GM20000 (cell line): Measurements from ENCODE around the gene CAMTA1.
A peak's percentile ranks its signal among the peaks of the same experiment; 100 is the strongest.

ENCODE experiments used
- DNase-seq: peaks from one replicate; pipeline ENCODE4 v3.0.0; 2012; ENCODE audit warnings: low spot score
- CTCF ChIP-seq: IDR thresholded peaks from 2 replicates; pipeline ENCODE4 v1.5.1; 2012; ENCODE audit warnings: mild to moderate bottlenecking, control low read depth; ENCODE audit errors: extremely low read depth, missing control alignments

Gene CAMTA1

GRCh38 chr1:6960860-6961259, 175.6 kb downstream of the CAMTA1 start:
- no peak for TF ChIP-seq CTCF
- DNase-seq, result no peak

GRCh38 chr1:6961289-6961688, 176.0 kb downstream of the CAMTA1 start:
- no peak for DNase-seq
- no peak for TF ChIP-seq CTCF

GRCh38 chr1:6961905-6962477, 176.7 kb downstream of the CAMTA1 start:
- no peak for TF ChIP-seq CTCF
- no peak for DNase-seq

GRCh38 chr1:6962478-6962995, 177.3 kb downstream of the CAMTA1 start:
- TF ChIP-seq CTCF, result no peak
- DNase-seq, result peak; percentile 63

GRCh38 chr1:6962996-6963911, 178.0 kb downstream of the CAMTA1 start:
- DNase-seq, result peak; percentile 74
- TF ChIP-seq CTCF, result no peak

- DNase-seq, result no peak
- no peak for TF ChIP-seq CTCF
Measured at GRCh38 chr1:6963912-6964307, 178.7 kb downstream of the CAMTA1 start.
